ENCODE measurements around the gene HJURP. TPM values are rescaled to one million over a fixed set of nuclear protein-coding genes. Genes with fewer than 3 reads are reported as not detected.

The HJURP gene
- total RNA-seq, 1 donor from 2014 or later: 50.5 TPM

DNA sequence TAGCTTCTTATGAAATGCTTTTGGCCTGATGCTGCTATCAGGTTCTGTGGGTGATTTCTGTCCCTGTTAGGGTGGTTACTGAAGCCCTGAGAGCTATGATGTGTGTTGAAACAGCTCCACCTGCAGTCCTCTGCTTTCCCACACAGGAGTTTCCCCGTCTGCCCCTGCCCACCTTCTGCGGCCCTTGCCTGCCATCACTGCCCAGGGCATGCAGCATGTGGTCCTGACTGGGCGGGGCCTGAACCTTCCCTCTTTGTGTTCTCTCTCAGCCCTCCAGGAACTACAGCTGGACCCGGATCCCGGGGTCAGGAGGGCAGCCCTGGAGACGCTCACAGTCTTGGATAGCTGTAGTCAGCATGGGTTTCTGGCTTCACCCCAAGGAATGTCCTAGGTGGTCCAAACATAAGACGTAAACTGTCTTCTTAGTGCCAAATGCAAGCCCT lies 21.4 kb downstream of the HJURP start:
- Mint-ChIP-seq H3K27ac (no peak overlapping the region), H3K4me3 (ENCODE audit: low read depth) (no peak overlapping the region), H3K4me1 (ENCODE audit: low read depth) (peaks cover 4% of the 10 kb centered on the region), H3K36me3 (ENCODE audit: low read depth) (peaks cover 34% of the 10 kb centered on the region), H3K27me3 (ENCODE audit: low read depth) (no peaks in the 10 kb centered on the region), H3K9me3 (no peaks in the 10 kb centered on the region)
- no peak for DNase-seq (ENCODE audit: low spot score)
- intact Hi-C loops (cut with micrococcal nuclease): no loop called here

DNA sequence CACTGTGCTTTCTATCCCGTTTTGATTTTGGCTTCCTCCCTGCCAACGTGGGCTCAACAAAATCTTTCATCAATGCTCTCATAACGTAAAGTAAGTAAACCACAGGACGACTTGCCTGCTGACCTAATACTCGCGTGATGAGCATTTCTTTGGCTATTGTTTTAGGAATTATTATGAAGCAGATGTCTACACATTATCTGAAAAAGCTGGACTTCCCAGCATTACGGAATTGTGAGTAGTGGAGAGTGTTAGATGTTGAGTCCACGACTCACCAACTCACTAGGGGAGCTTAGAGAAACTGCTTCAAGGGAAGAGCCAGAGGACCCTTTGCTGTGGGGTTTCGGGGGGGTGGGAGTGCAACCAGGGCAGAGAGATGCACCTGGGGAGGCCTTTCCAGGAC lies 21.9 kb downstream of the HJURP start:
- Mint-ChIP-seq H3K4me3 (ENCODE audit: low read depth) (no peak overlapping the region), H3K27me3 (ENCODE audit: low read depth) (no peaks in the 10 kb centered on the region), H3K36me3 (ENCODE audit: low read depth) (peaks cover 29% of the 10 kb centered on the region), H3K4me1 (ENCODE audit: low read depth) (peaks cover 2% of the 10 kb centered on the region), H3K27ac (no peak overlapping the region), H3K9me3 (no peaks in the 10 kb centered on the region)
- DNase-seq (ENCODE audit: low spot score): no peak
- intact Hi-C loops (cut with micrococcal nuclease): no loop called here

DNA sequence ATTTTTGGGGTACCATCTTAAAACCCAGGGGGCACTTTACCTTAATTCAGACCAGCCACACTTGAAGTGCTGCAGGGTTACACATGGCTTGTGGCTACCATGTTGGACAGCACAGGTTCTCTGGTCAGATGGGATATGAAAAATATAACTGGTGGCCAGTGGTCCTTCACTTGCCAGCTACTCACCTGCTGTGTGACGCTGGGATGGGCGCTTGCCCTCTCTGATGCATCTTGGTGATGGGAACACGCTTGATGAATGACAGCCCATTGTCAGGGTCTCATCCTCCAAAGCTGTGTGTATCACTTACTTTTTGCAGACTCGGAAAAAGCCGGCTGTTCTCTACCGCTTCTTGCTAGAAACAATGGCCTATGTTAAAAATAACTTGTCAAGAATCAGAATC lies 22.5 kb downstream of the HJURP start:
- H3K36me3 Mint-ChIP-seq (ENCODE audit: low read depth): peaks cover 25% of the 10 kb centered on the region
- H3K27ac Mint-ChIP-seq: no peak overlapping the region
- no peaks in the 10 kb centered on the region for H3K9me3 Mint-ChIP-seq
- no peaks in the 10 kb centered on the region for H3K4me1 Mint-ChIP-seq (ENCODE audit: low read depth)
- intact Hi-C loops (cut with micrococcal nuclease): no loop called here
- DNase-seq (ENCODE audit: low spot score): no peak
- no peak overlapping the region for H3K4me3 Mint-ChIP-seq (ENCODE audit: low read depth)
- H3K27me3 Mint-ChIP-seq (ENCODE audit: low read depth): no peaks in the 10 kb centered on the region

DNA sequence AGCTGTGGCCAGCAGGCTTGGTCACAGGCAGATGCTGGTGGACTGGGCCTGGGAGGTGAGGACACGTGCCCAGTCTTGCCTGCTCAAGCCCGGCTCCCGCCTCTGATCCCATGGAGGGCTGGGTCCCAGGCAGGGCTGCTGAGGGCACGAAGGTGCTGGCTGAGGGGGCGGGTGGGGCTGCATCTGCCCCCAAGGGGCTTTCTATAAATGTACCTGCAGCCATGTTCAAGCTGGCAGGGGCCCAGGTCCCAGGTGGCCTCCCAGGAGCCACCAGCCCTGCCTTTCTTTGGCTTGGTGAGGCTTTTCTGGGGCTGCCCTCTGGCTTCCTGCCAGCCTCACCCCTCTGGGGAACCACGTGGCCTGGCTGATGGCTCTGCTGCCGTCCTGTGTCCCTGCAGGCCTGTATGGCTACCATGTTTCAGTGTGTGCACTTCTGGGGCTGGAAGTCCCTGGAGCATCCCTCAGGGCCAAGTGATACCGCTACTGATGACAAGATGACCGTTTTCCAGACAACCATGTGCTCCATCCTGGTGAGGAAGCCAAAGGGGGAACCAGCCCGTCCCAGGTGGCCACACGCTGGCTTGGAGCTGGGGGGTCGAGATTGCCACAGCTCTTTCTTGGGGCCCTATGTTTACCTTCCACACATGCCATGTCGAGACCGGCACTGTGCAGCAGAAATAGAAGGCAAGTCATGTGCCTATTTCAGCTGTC lies 23.2 kb downstream of the HJURP start:
- H3K4me1 Mint-ChIP-seq (ENCODE audit: low read depth): no peaks in the 10 kb centered on the region
- peaks cover 18% of the 10 kb centered on the region for H3K36me3 Mint-ChIP-seq (ENCODE audit: low read depth)
- no peak overlapping the region for H3K4me3 Mint-ChIP-seq (ENCODE audit: low read depth)
- H3K9me3 Mint-ChIP-seq: no peaks in the 10 kb centered on the region
- H3K27ac Mint-ChIP-seq: no peak overlapping the region
- intact Hi-C loops (cut with micrococcal nuclease): no loop called here
- DNase-seq (ENCODE audit: low spot score): no peak
- no peaks in the 10 kb centered on the region for H3K27me3 Mint-ChIP-seq (ENCODE audit: low read depth)

DNA sequence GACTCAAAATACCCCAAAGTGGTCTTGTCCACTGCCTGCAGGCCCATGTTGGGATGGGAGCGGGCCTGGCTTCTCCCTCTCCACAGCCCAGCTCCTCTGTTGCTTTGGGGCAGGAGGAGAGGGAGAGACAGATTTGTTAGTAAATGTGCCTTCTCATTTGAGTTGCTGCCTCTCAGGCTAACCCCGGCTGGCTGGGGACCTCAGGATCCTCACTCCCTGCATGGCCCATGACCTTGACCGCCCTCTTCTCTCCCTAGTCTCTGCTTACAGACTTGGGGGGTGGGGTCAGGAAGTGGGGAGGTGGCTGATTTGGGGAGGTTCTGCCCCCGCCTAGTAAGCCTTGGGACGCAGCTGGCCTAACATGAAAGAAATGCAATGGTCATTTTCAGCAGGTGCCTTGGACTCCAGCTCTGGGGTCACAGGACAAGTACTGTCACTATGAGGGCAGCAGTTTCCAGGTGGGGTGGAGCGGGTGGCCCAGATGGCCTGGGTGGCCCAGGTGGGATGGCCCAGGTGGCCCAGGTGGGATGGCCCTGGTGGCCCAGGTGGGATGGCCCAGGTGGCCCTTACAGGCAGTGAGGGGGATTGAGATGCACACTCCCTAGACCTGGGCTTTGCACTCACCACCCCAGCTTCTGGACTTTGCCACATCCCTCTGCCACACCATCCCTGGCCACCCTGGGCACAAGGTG lies 24.1 kb downstream of the HJURP start:
- no peak overlapping the region for H3K27ac Mint-ChIP-seq
- H3K4me1 Mint-ChIP-seq (ENCODE audit: low read depth): no peaks in the 10 kb centered on the region
- H3K36me3 Mint-ChIP-seq (ENCODE audit: low read depth): peaks cover 13% of the 10 kb centered on the region
- no peaks in the 10 kb centered on the region for H3K9me3 Mint-ChIP-seq
- H3K27me3 Mint-ChIP-seq (ENCODE audit: low read depth): peaks cover 2% of the 10 kb centered on the region
- no peak for DNase-seq (ENCODE audit: low spot score)
- no peak overlapping the region for H3K4me3 Mint-ChIP-seq (ENCODE audit: low read depth)
- intact Hi-C loops (cut with micrococcal nuclease): no loop called here

DNA sequence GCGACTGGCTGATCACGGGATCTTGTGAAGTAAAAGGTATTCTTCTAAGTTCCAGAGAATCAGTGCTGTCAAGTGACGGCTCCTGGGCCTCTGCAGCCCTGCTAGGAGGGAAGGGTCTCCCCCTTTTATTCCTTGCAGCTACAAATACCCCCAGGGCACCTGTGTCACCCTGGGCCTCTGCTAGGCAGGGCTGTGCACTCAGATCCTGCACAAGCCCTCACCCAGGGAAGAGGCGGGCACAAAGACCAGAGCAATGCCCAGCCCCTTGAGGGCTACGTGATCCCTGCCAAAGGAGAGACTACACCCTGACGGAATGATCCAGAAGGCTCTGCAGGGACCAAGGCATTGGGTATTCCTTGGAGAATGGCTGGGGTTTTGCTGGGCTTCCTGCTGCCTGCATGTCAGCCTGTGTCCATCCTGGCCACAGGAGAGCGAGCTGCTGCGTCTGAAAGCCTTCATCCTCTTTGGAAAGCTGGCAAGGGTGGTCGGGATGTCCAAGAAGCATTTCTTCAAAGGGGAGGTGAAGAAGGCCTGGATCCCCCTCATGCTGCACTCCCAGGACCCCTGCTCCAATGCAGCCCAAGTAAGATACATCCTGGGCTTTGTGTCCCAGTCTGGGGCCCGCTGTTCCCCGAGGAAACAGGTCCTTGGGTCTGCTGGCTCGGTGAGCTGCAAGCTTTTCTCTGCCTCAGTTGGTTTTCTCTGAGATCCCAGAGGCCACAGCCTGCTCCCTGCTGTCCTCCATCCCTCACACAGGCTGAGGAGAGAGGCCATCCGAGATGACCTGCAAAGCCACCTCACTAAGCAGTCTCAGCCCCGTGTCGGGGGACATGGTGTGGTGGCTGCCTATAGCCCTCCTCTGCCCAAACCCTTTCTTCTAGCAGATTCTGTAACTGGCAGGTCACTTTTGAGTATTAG lies 24.9 kb downstream of the HJURP start:
- intact Hi-C loops (cut with micrococcal nuclease): no loop called here
- Mint-ChIP-seq H3K36me3 (ENCODE audit: low read depth) (peaks cover 5% of the 10 kb centered on the region), H3K4me3 (ENCODE audit: low read depth) (no peak overlapping the region), H3K27ac (no peak overlapping the region), H3K9me3 (no peaks in the 10 kb centered on the region), H3K4me1 (ENCODE audit: low read depth) (no peaks in the 10 kb centered on the region), H3K27me3 (ENCODE audit: low read depth) (peaks cover 4% of the 10 kb centered on the region)
- no peak for DNase-seq (ENCODE audit: low spot score)

DNA sequence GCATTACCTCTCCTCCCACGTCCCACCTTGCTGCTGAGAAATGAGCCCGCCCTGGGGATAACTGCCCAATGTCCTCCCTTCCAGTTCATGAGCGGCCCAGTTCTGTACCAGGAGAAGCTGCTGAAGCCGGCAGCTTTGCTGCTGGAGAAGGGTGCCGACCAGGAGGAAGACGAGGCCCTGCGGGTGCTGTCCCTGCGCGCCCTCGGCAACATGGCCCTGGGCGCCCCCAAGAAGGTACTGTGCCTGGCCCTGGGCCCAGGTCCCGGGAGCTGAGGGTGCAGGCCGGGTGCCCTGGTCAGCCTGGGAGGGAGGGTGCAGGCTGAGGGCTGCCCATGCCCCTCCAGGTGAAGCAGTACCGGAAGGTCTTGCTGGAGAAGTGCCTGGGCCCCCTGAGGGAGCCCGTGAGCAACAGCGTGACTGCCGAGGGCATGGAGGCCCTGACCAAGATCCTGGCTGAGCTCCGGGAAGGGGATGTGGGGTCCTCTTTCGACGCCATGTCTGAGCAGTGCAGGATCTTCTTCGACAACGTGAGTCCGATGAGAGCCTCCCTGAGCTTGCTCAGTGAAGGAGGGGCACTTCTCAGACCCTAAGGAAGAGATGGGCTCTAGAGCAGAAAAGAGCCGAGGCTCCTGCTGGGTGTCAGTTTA lies 25.7 kb downstream of the HJURP start:
- no peak for DNase-seq (ENCODE audit: low spot score)
- intact Hi-C loops (cut with micrococcal nuclease): no loop called here
- Mint-ChIP-seq H3K4me1 (ENCODE audit: low read depth) (no peaks in the 10 kb centered on the region), H3K9me3 (no peaks in the 10 kb centered on the region), H3K27me3 (ENCODE audit: low read depth) (peaks cover 4% of the 10 kb centered on the region), H3K4me3 (ENCODE audit: low read depth) (no peak overlapping the region), H3K36me3 (ENCODE audit: low read depth) (no peaks in the 10 kb centered on the region), H3K27ac (no peak overlapping the region)

DNA sequence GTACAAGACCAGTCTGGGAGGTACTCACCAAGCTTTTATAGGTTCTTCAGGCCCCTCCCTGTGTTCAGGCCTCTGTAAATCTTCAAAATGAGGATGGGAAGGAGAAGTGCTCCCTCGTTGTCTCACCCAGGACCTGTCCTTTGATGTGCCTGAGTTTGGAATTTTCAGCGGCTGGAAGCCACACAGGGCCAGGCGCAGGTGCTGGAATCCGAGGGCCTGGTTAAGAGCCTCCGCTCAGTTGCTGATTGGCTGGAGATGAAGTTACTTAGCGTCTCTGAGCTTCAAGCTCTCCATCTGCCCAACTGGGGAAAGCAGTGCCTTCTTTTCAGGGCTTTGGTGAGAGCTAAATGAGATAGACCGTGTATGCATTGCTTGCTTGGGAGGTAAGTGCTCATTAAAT lies 30.0 kb downstream of the HJURP start:
- no peak for DNase-seq (ENCODE audit: low spot score)
- no peak overlapping the region for H3K4me3 Mint-ChIP-seq (ENCODE audit: low read depth)
- H3K9me3 Mint-ChIP-seq: no peaks in the 10 kb centered on the region
- H3K36me3 Mint-ChIP-seq (ENCODE audit: low read depth): no peaks in the 10 kb centered on the region
- intact Hi-C loops (cut with micrococcal nuclease): no loop called here
- no peak overlapping the region for H3K27ac Mint-ChIP-seq
- H3K27me3 Mint-ChIP-seq (ENCODE audit: low read depth): peaks cover 4% of the 10 kb centered on the region
- no peaks in the 10 kb centered on the region for H3K4me1 Mint-ChIP-seq (ENCODE audit: low read depth)

DNA sequence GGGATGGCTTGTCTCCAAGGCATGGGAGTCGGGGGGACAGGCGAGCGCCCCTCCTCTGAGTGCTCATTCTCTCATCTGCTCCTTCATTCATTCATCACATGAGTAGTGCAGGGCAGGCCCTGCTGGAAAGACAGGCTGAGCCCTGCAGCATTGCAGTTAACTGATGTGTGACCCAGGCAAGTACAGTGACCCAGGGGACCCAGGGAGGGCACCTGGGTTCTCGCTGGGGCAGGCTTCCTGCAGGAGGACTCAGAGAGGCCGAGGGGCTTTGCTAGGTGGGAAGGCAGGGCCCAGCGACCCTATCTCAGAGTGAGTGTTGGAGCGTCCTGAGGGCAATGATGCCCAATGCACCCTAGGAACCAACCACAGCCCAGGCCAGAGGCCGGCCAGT lies 30.6 kb downstream of the HJURP start:
- intact Hi-C loops (cut with micrococcal nuclease): no loop called here
- no peak overlapping the region for H3K4me3 Mint-ChIP-seq (ENCODE audit: low read depth)
- no peaks in the 10 kb centered on the region for H3K9me3 Mint-ChIP-seq
- no peak for DNase-seq (ENCODE audit: low spot score)
- no peaks in the 10 kb centered on the region for H3K4me1 Mint-ChIP-seq (ENCODE audit: low read depth)
- peaks cover 4% of the 10 kb centered on the region for H3K27me3 Mint-ChIP-seq (ENCODE audit: low read depth)
- H3K36me3 Mint-ChIP-seq (ENCODE audit: low read depth): no peaks in the 10 kb centered on the region
- no peak overlapping the region for H3K27ac Mint-ChIP-seq

DNA sequence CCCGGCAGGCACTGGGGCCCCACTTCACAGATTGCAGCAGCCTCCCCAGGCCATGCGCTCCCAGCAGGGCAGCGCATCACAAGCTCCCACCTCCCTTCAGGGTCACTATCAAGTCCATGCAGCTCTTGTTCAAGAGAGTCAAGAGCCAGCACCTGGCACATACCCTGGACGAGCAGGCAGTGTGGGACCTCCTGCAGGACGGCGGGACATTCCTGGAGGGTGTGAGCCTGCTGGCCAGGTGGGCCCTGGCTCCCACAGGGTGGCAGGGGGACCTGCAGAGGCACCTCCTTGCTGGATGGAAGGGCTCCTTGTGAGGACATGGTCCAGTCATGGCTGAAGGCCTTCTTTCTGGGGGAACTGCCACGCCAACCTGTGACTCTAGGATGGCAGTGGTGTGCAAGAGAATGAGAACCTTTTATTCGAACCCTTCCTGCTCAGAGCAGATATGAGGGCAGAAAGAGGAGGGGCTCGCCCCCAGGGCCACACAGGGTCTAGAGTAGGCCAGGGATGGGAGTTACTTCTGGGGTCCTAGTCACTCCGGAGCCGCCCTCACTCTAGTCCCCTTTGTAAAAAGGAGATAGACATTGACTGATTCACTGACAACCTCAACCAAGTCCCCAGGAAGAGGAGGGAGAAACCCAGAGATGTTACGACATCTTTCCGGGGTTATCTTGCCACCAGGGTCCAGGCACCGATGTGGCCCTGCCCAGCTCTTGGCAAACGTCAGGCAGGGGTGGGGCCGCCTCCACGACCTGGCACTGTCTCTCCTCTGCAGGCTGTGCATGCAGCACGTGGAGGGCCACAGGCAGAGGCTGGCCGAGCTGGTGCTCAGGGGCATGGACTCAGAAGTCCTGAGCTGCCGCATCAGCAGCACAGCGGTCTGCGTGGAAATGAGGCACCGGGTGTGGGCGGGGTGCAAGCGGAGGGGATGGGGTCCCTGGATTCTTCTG lies 31.3 kb downstream of the HJURP start:
- no peaks in the 10 kb centered on the region for H3K9me3 Mint-ChIP-seq
- DNase-seq (ENCODE audit: low spot score): no peak
- no peaks in the 10 kb centered on the region for H3K36me3 Mint-ChIP-seq (ENCODE audit: low read depth)
- intact Hi-C loops (cut with micrococcal nuclease): no loop called here
- peaks cover 4% of the 10 kb centered on the region for H3K27me3 Mint-ChIP-seq (ENCODE audit: low read depth)
- H3K4me1 Mint-ChIP-seq (ENCODE audit: low read depth): no peaks in the 10 kb centered on the region
- H3K4me3 Mint-ChIP-seq (ENCODE audit: low read depth): no peak overlapping the region
- no peak overlapping the region for H3K27ac Mint-ChIP-seq

DNA sequence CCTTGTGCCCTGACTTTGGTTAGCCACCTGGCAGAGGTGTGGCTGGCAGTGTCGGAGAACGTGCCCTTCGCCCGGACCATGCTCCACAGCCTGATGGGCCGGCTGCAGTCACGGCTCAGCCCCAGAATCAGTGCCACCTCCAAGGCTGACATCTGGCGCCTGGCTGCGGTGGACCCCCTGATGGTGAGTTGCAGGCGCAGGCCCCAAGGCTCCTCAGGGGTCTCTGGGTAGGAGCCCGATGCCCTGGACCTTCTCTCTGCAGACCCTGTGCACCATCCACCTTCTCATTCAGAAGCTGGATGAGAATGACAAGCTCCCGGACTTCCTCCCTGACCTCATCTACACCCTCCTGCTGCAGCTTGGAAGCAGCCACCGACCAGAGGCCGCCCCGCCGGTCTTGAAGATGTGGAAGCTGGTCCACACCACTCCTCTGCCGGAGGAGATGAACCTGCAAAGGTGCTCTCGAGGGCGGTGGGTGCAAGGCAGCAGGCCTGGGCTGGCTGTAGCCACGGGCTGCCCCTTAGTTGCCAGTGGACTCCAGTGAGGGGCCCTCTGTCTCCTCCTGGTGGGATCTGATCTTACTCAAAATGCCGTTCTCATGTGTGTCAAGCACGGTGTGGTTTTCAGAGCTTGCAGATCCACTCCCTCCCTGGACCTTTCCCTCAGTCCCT lies 32.1 kb downstream of the HJURP start:
- no peak for DNase-seq (ENCODE audit: low spot score)
- Mint-ChIP-seq H3K9me3 (no peaks in the 10 kb centered on the region), H3K36me3 (ENCODE audit: low read depth) (no peaks in the 10 kb centered on the region), H3K4me3 (ENCODE audit: low read depth) (no peak overlapping the region), H3K27me3 (ENCODE audit: low read depth) (peaks cover 4% of the 10 kb centered on the region), H3K4me1 (ENCODE audit: low read depth) (no peaks in the 10 kb centered on the region), H3K27ac (no peak overlapping the region)
- intact Hi-C loops (cut with micrococcal nuclease): no loop called here

Measured in activated T-helper 2 cell treated with anti-CD3 and anti-CD28 coated beads, Interferon-gamma antibody, Interleukin-2, Interleukin-4, amounts not matched to agents 10 μg/mL and 5 μg/mL and 100 μg/mL, durations not matched to agents 14 hours and 24 hours and 36 hours (primary cell).